DMS53 treated with DMSO at 0.1 percent for 48 hours (cell line): ENCODE data around the gene ZXDC.

Source experiments
- DNase-seq: peaks from one replicate; lab custom pipeline; 2025; ENCODE audit not compliant: unreplicated experiment; lab: John Stamatoyannopoulos, UW

Gene ZXDC

GRCh38 chr3:126419886-126420786, 55.6 kb downstream of the ZXDC start:
- no peak for DNase-seq

DNA sequence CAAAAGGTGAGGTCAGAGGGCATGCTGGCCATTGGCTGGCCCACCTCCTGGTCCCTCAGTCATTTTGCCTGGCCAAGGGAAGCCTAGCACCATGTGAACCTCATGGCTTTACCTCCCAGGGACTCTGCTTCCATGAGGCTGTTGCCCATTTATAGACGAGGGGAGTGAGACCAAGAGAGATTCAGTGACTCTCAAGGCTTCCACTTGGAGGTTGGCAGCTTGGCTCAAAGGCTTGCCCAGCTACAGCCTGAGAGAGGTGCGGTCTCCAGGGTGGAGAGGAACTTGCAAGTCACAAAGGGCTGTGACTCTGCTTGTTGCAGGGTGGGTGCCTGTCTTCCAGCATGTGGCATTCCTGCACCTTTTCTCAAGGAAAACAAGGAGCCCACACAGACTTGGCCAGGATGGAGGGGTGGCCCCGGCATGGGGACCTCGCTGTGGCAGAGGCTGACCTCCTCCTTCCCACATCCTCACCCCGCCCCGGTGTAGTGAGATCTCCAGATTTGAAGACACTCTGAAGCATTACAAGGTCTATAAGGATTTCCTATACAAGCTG, 56.5 kb downstream of the ZXDC start:
- DNase-seq: no peak

GRCh38 chr3:126418661-126419131, 57.0 kb downstream of the ZXDC start:
- DNase-seq: no peak

DNA sequence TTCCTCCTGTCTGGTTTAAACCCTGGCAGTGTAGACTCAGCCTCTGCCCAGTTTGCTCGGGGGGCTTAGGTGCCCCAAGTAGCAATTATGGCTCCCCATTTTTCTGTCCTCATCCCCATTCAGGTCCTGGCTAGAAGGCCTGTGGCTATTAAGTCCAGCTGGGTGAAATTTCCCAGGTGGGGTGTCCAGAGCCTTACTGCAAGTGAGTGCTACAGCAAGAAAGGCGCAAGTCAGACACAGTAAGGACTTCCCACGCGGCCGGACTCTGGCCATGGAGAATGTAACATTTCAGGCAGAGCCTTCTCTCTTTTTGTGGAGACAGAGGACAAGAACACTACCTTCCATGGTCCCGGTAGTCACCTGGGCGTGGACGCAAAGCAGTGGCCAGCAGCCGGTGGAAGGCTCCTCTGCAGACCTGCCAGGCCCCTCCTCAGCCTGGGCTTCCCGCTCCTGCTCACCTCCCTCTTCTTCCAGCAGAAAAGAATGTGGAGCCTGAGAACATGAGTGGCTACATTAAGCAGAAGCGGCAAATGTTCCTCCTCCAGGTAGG, 57.6 kb downstream of the ZXDC start:
- DNase-seq: no peak

DNA sequence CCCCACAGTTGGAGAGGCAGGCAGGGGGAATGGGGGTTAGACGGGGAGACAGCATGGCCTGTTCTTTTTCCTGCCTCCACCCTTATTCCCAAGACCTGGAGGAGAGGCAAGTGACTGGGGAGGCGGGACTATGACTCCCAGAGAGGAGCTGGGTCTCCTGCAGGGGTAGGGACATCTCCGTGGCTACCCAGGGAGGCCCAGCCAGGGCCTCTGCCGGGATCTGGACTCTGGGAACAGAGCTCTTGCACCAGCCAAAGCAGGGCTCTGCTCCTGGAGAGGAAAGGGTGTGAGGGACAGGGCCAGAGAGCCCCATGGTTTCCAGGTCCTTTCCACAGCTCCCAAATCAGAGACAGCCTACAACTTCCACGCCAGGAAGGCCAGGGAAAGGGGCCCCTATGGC, 58.2 kb downstream of the ZXDC start:
- DNase-seq: no peak

GRCh38 chr3:126416943-126417342, 58.7 kb downstream of the ZXDC start:
- no peak for DNase-seq

DNA sequence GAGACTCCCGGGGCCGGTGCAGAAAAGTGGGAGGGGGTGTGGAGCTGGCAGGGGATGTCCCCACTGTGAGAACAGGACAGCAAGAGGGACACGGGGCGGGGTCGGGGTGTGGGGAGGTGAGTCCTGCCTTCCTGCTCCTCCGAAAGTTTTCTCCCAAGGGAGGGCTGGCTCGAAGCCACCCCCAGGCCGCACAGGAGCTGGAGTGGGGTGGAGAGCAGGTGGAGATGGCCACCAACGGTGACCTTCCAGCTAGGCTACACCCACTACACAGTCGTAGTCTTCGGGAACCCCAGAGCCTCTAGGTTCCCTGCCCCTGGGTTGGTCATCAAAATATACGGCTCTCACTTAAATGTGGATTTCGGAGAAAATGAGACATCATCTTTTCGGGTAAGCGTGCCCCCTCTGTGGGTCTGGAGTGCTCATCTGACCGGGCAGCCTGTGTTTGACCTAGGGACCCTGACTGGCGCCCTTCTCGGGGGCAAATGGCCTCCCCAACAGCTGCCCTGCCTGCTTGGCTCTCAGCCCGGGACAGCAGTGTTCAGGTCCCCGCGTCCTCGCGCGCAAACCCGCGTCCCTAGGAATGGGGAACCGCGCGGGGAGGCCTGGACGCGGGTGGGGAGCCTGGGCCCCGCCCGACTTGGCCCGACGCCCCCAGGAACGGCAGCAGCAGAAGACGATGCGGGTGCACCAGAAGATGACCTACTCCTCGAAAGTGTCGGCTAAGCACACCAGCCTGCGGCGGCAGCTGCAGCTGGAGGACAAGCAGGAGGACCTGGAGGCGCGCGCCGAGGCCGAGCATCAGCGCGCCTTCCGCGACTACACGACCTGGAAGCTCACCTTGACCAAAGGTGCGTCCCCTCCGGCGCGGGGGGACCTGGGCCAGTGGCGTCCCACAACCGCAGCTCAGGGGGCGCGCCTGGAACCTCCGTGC, 59.8 kb downstream of the ZXDC start:
- no peak for DNase-seq

DNA sequence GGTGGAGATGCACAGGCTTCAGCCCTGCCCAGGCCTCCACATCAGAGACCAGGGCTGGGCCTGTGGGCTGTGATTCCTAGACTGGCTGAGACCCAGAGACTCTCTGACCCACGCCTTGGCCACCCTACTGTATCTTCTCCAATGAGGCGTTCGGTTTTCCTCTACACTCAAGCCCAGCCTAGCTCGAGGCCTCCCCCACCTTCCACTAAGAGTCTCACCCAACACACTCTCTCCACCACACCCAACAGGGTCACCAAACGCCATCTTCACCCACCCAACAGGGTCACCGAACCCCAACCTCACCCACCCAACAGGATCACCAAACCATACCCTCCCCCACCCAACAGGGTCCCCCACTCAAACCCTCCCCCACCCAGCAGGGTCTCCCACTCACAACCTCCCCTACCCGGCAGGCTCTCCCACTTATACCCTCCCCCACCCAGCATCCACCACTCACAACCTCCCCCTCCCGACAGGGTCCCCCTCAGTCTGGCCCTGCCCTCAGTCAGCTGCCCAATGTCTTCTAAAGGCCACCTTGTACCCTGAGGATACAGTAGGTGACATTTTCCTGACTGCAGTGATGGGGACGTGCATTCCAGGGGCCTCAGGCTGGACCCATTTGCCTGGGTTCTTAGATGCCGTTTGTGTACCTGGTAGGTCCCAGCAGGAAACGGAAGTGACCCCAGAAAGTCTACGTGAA, 60.6 kb downstream of the ZXDC start:
- DNase-seq: no peak

DNA sequence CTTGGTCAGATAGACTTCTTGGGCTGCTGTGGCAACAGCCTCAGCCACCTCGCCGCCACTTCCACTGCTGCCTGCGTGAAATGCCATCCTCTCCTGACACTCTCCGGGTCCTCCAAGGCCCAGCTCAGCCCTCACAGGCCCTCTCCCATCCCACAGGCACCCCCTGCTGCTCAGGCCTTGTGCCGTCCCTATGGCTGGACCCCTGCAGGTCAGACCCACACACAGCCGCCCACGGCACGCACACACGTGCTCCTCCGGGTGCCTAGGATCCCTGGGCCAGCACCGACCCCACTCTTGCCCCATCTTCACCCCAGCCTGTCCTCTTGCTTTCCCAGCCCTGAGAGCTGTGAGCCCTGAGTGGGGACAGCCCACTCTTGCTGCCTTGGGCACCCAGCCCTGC, 61.3 kb downstream of the ZXDC start:
- DNase-seq: no peak

GRCh38 chr3:126413693-126414080, 62.0 kb downstream of the ZXDC start:
- DNase-seq: no peak

- no peak for DNase-seq
Measured at GRCh38 chr3:126412841-126413692, 62.6 kb downstream of the ZXDC start.

GRCh38 chr3:126408099-126408498, 67.6 kb downstream of the ZXDC start:
- DNase-seq: no peak

DNA sequence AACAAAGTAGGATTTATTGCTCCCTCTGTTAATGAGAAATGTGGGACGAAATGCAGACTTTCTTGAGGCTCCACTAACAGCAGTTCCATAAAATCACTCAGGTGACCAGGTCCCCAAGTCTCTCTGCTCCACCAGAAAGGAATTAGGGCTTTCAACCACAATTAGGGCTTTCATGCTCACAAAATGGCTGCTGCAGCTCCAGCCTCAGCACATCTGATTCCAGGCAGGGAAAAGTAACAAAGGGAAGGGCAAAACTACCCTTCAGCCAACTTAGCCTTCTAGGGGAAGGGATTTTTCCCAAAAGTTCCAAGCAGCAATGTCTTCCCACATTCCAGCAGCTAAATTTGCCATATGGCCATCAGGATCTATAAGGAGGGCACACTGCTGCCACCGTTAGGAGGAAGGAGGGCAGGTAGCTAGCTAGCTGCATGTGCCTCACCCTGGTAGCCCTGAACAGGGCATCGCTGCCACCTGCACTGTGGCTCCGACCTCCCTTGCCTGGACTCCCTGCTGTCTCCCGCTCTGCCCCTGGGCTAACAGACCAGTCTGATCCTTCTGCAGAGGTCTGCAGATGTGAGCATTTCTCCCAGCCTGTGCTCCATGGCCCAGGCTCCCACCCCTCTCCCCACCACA, 68.2 kb downstream of the ZXDC start:
- no peak for DNase-seq

DNA sequence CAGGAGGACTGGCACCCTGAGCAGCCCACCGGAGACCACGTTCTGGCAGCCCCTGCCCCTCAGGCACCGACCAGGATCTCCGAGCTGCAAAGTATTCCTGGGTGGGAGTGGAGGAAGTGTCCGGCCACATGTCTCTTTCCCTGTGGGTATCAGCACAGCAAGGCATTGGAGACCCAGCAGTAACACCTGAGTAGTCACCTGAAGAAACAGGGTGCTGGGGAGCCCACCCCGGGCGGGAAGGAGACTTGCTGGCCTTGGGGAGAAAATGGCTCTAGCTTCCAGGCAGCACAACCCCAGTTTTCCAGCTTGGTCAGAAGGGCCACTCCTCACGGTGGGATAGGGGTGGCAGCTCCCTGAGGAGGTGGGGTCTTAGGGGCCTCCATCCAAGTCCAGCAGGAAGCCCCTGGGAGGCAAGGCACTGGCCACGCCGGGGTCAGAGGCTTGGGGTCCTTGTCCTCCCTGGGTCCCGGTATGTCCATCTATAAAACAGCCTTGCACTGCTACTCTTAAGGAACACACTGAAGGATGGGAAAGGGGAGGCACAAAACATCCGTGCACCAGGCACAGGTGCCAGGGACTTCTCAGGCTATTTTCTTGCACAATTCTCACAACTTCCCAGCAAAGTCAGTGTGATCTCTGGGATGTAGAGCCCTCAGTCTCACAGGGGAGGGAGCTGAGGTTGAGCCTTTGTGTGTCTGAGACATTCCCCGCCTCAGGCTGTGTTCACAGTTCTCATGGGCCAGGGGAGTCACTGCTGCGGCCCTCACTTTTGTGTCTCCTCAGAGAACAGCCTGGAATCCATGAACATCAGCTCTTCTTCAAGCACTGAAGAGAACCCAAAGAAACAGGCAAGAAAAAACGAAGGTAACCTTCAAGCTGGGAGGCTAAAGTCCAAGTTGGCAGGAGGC, 69.0 kb downstream of the ZXDC start:
- DNase-seq: no peak

- no peak for DNase-seq
Measured at GRCh38 chr3:126402666-126403302, 72.9 kb downstream of the ZXDC start.

DNA sequence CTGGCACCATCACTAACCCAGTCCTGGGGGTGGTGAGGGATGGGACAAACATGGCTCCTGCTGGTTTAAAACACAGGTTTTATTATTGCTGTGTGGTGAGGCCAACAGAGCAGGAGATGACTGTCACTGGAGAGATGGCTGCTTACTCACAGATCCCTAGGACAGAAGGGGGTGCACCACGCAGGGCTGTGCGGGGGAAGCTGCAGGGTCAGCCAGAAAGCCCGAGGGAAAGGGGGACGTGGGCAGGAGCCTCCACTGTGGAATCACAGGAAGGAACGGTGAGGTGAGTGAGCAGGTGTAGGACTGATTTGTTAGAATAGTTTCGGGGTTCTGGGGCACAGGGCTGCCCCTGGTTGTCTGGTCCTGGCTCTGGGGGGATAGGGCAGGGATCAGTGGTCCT, 73.5 kb downstream of the ZXDC start:
- DNase-seq: no peak

DNA sequence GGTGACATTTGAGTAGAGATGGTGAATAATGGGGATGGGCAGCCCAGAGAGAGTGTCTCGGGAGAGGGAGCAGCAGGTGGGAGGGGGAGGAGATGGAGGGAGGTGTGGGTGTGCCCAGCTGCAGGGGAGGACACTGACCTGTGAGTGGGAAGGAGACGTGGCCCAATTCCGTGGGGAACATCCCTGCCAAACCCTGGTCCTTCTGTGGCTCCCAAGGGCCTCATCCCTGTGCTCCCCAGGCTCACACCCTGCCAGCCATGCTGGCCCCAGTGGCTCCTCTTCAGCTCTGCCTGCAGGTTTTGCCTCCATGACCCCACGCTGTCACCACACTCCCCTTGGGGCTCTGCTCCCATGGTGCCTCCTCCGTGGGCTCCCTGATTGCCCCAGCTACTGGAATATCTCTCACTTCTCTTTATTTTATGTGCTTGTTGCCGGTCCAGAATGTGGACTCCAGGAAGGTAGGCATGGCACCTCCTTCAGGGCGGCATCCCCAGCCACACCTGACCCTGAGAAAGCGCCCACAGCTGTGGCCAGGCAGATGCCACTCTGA, 74.0 kb downstream of the ZXDC start:
- DNase-seq: no peak
